Transverse colon (tissue), 4 donors: Measurements from ENCODE around the gene AKR1C1. TPM values are rescaled to one million over a fixed set of nuclear protein-coding genes. Genes with fewer than 3 reads are reported as not detected.
"Not testable (repeated sequence)": the region's sequence is repeated elsewhere in the genome, so short reads cannot be mapped to it uniquely, and the experiment has no call there.

Experiments
- DNase-seq: peaks from one replicate; pipeline ENCODE4 v3.0.0-alpha.2; 2019
- H3K27ac ChIP-seq, 4 donors: fragments of 200-600 bp; sonication (generic); 2 replicates each; pipeline ENCODE4 v1.5.1; 2016 to 2018; ENCODE audit warnings: inconsistent platforms in 4 of 4
- H3K27me3 ChIP-seq: fragments of 200-600 bp; sonication (generic); 2 replicates; pipeline ENCODE4 v1.5.1; 2017; ENCODE audit warnings: inconsistent platforms
- H3K36me3 ChIP-seq, 4 donors: fragments of 200-600 bp; sonication (generic); 2 replicates each; pipeline ENCODE4 v1.5.1; 2017 to 2019; ENCODE audit warnings: inconsistent platforms in 4 of 4
- H3K4me1 ChIP-seq, 4 donors: fragments of 200-600 bp; sonication (generic); 2 replicates each; pipeline ENCODE4 v1.5.1; 2017 to 2020; ENCODE audit warnings: inconsistent platforms in 4 of 4
- H3K4me3 ChIP-seq, 4 donors: fragments of 200-600 bp; sonication (generic); 1 replicate in 1 of 4; 2 replicates in 3 of 4; pipeline versions ENCODE4 v1.5.1 to v1.6.1; 2017 to 2019; ENCODE audit warnings: inconsistent platforms in 4 of 4
- H3K9me3 ChIP-seq, 2 donors: fragments of 200-600 bp; sonication (generic); 2 replicates each; pipeline ENCODE4 v1.5.1; 2017 to 2019; ENCODE audit warnings: inconsistent platforms in 2 of 2
- EP300 ChIP-seq: sonication (generic); formaldehyde crosslinking; IDR thresholded peaks from one replicate; pipeline ENCODE4 v1.6.1; 2017; ENCODE audit warnings: antibody characterized with exemption, low read depth
- POLR2A ChIP-seq: fragments of 450-650 bp; IDR thresholded peaks from one replicate; pipeline ENCODE4 v1.6.1; 2016; ENCODE audit warnings: antibody characterized with exemption, mild to moderate bottlenecking, moderate library complexity
- POLR2AphosphoS5 ChIP-seq, 3 donors: sonication (generic); formaldehyde crosslinking; IDR thresholded peaks; one replicate each; pipeline ENCODE4 v1.6.1; 2016; ENCODE audit warnings: antibody characterized with exemption in 3 of 3
- WGBS, 2 donors: methylation state at CpG; one replicate each; pipeline ENCODE4 v1.1.5; 2018; ENCODE audit warnings: low coverage in 1 of 2; 5-methylcytosine and 5-hydroxymethylcytosine counted together
- in situ Hi-C, 4 donors: fragments of 200-750 bp; cut with MboI; loops; one replicate each; pipeline versions ENCODE4 v1.15.0 to v1.15.1; 2017; ENCODE audit warnings: low sequenced_read_pairs in 3 of 4, low pct_ligation_motif_present in 1 of 4, low pct_unique_long_range_greater_than_20kb in 1 of 4
- intact Hi-C: fragments of 100-400 bp; cut with DNase I; formaldehyde crosslinking; loops from one replicate; pipeline ENCODE4 v1.15.1; 2023; ENCODE audit warnings: low total_unique reads
- total RNA-seq, 4 donors: library from RNA; depleted of rRNA; stranded (reverse); fragments of >200 nt; gene quantifications; one replicate each; pipeline ENCODE4 v1.1.0, GENCODE V29; 2016
- TF ChIP-seq, protein P1 (sequence below), 5 experiments: fragments of 200-600 bp in 3 of 5; fragments of 450-650 bp in 2 of 5; sonication (generic) in 3 of 5; IDR thresholded peaks; 1 replicate in 2 of 5; 2 replicates in 3 of 5; pipeline ENCODE4 v1.5.1; 2016 to 2017; ENCODE audit warnings: antibody characterized with exemption in 5 of 5, inconsistent platforms in 3 of 5, mild to moderate bottlenecking in 2 of 5, moderate library complexity in 1 of 5

Gene AKR1C1
- total RNA-seq, 4 donors from 2014 or later: 3.0 to 20.5 (median 14.2) TPM

DNA sequence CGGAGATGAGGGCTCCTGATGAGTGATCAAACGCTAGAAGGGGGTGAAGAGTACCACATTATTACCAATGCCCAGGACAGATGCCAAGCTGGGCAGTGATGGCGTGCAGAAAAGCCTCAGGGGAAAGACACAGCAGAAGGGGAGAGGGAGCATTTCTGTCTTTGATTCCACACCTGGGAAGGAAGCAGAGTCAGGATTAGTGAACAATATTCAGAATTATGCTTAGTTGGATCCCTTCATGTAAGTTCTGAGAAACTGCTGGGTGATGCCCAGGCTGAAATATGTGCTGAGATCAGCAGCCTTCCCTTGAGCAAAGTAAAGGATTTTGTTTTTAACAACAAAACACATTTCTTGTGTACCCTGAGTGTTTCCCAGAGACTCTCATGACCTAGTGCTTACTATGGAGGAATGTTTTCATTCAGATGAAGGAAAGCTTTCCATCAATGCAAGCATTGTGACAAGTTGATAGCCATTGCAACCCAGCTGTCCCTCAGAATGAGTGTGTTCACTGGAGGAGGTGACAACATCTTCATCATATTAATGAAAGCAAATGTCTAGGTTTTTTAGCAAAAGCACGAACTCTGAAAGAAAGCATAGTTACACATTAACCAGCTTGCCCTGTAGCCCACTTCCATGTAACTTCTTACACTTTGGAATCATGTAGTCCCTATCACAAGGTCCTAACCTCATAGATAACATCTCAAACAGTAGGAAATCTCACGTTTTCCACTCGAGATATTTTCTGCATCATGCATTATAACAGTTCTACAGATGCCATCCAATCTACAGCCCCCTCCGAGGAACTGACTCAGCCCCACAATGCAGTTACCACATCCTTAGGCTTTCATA, 23.8 kb upstream of the AKR1C1 start:
- in situ Hi-C loops (no loop called here), intact Hi-C loops (no loop called here)
- 53 to 59% methylated on average over 6 to 7 of the region's 7 CpGs for WGBS, 2 donors
- DNase-seq: no peak
- peaks cover 0 to 20% (median 4%) of the 10 kb centered on the region in 4 donors for H3K4me1 ChIP-seq
- no peaks in the 10 kb centered on the region for H3K9me3 ChIP-seq
- no peaks in the 10 kb centered on the region for H3K27me3 ChIP-seq
- no peaks in the 10 kb centered on the region for H3K36me3 ChIP-seq
- TF ChIP-seq POLR2A (no peak), POLR2AphosphoS5 (IDR thresholded peaks at IDR 0.05) (no peak), EP300 (no peak)
- TF ChIP-seq, protein P1, sequence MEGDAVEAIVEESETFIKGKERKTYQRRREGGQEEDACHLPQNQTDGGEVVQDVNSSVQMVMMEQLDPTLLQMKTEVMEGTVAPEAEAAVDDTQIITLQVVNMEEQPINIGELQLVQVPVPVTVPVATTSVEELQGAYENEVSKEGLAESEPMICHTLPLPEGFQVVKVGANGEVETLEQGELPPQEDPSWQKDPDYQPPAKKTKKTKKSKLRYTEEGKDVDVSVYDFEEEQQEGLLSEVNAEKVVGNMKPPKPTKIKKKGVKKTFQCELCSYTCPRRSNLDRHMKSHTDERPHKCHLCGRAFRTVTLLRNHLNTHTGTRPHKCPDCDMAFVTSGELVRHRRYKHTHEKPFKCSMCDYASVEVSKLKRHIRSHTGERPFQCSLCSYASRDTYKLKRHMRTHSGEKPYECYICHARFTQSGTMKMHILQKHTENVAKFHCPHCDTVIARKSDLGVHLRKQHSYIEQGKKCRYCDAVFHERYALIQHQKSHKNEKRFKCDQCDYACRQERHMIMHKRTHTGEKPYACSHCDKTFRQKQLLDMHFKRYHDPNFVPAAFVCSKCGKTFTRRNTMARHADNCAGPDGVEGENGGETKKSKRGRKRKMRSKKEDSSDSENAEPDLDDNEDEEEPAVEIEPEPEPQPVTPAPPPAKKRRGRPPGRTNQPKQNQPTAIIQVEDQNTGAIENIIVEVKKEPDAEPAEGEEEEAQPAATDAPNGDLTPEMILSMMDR (IDR thresholded peaks at IDR 0.05): no peak
- H3K27ac ChIP-seq: no peak overlapping the region
- no peak overlapping the region for H3K4me3 ChIP-seq

DNA sequence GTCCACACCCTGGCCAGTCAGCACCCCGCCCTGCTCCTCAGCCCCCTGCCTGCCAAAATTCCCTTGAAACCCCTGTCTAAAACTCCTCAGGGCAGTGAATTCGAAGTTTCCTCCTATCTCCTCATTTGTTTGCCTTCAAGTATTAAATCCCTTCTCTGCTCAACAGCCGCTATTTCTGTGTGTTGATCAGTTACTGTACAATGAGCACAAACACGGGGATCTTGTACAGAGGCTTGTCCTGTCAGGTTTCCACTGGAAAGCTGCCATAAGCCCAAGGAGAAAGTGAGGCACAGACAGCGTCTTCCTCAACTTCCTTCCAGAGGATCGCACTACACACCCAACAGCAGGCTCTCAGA, 23.2 kb upstream of the AKR1C1 start:
- H3K27me3 ChIP-seq, H3K9me3 ChIP-seq, DNase-seq, H3K4me3 ChIP-seq, intact Hi-C loops, H3K36me3 ChIP-seq, H3K27ac ChIP-seq, in situ Hi-C loops: not testable (repeated sequence)
- peaks cover 0 to 14% (median 4%) of the 10 kb centered on the region in 4 donors for H3K4me1 ChIP-seq
- WGBS, 2 donors: 56 to 67% methylated on average over 6 of the region's 6 CpGs

DNA sequence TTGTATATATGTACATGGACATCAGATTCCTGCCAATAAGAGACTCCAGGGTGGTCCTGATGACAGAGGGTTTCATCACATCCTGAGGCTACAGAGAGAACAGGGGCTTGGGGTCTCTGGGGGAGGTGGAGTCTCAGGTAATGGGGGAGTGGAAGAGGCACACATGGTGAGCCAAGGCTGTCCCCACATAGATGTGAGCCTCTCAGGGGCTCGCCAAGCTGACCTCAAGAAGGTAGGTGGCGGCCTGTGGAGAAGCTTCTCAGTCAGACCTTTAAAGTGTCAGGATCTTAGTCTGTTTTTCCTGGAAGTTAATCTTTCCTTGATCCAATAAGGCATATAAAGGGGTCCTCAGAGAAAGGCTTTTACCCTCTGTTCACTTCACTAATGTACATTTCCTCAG, 22.3 kb upstream of the AKR1C1 start:
- H3K9me3 ChIP-seq, in situ Hi-C loops, H3K27me3 ChIP-seq, intact Hi-C loops, DNase-seq, H3K36me3 ChIP-seq, H3K4me3 ChIP-seq: not testable (repeated sequence)
- H3K4me1 ChIP-seq: peaks cover 0 to 14% (median 4%) of the 10 kb centered on the region in 4 donors
- WGBS, 2 donors: 83 to 89% methylated on average over 2 of the region's 2 CpGs
- peak overlapping the region in 1 of 4 donors; percentile 21 for H3K27ac ChIP-seq

DNA sequence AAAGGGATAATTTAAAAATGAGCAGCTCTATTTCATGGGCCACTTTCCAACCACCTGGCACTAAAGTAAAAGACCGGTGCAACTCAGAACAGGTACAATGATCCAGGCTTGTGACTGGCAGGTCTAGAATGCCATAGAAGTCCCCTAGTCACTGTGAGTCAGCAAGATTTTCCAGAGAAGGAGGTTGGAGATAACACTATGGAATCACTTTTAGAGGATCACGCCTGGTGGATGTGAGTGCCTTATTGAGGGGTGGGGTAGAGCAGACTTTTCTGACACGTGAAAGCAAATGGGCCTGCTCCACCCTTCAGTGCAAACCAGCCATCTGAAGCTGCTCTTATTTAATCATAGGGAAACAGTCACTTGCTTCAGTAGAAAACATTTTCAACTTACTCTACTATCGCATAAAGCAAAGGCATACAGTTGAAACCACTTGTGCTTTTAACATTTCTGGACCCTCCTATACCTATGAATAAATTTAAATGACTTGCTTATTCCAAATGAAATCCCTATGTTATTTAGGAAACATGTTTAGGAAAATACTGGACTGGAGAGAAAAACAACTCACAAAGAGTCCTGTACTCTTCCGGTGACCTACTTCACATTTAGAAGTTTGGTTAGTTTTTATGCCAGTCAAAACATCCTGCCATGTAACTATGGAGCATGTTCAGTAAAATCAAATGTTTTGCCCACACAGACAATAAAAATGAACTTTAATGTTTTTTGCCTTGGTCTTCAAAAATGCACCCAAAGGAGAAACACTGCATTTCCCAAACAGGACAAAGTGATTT, 21.5 kb upstream of the AKR1C1 start:
- no peak for TF ChIP-seq POLR2A
- TF ChIP-seq EP300: no peak
- no peak for TF ChIP-seq POLR2AphosphoS5 (IDR thresholded peaks at IDR 0.05)
- TF ChIP-seq, protein P1 (IDR thresholded peaks at IDR 0.05): no peak
- peaks cover under 1 to 21% (median 4%) of the 10 kb centered on the region in 4 donors for H3K4me1 ChIP-seq
- no peaks in the 10 kb centered on the region for H3K27me3 ChIP-seq
- DNase-seq: no peak
- in situ Hi-C loops: no loop called here
- H3K4me3 ChIP-seq: no peak overlapping the region
- intact Hi-C loops: no loop called here
- H3K9me3 ChIP-seq: no peaks in the 10 kb centered on the region
- H3K27ac ChIP-seq: peak overlapping the region in 2 of 4 donors; percentile 5 to 19
- no peaks in the 10 kb centered on the region for H3K36me3 ChIP-seq
- WGBS, 2 donors: 73 to 79% methylated on average over 1 to 5 of the region's 5 CpGs

DNA sequence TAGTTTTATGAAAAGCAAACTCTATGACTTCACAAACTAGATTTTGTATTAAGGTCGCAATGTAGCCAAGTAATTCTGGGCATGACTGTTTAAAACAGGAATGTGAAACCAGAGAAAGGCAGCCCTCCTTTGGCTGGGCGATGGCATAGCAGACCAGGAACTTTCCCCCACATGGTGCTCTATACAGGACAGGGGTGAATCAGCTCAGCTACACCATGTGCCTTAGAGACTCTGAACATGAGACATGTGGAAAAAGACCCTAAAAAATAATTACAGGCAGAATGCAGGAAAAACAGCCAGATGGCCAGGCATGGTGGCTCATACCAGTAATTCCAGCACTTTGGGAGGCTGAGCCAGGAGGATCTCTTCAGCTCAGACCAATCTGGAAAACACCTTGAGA, 20.3 kb upstream of the AKR1C1 start:
- peak overlapping the region in 2 of 4 donors; percentile 43 to 48 for H3K27ac ChIP-seq
- H3K27me3 ChIP-seq, H3K4me3 ChIP-seq, in situ Hi-C loops, intact Hi-C loops, H3K9me3 ChIP-seq, H3K36me3 ChIP-seq, DNase-seq: not testable (repeated sequence)
- peaks cover 4 to 33% (median 11%) of the 10 kb centered on the region in 4 donors for H3K4me1 ChIP-seq
- WGBS, 2 donors: 50 to 64% methylated on average over 1 to 2 of the region's 2 CpGs

DNA sequence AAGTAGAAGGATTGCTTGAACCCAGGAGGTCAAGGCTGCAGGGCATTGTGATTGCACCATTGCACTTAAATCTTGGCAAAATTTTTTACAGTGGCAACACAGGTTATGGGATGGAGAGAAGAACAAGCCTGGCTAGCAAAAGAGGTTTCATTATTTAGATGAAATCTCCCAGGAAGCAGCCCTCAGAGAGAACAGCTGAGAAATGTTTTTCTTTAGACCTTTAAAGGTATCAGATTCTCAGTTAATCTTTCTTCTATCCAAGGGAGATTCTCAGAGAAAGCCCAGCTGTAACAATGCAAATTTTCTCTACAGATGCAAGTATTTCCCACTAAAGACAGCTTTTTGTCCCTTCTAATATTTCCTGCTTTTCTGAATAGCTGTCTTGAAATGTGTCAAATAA, 19.8 kb upstream of the AKR1C1 start:
- H3K9me3 ChIP-seq, H3K36me3 ChIP-seq, H3K4me3 ChIP-seq, H3K27me3 ChIP-seq, DNase-seq, intact Hi-C loops, in situ Hi-C loops: not testable (repeated sequence)
- H3K27ac ChIP-seq: peak overlapping the region; percentile 9 to 48 (median 28)
- peaks cover 4 to 38% (median 14%) of the 10 kb centered on the region in 4 donors for H3K4me1 ChIP-seq
